Hepatocyte (in vitro differentiated cells): ENCODE measurements around the gene SHF.
A peak's percentile ranks its signal among the peaks of the same experiment; 100 is the strongest.

Source experiments
- EZH2 ChIP-seq: fragments of 200-600 bp; sonication (generic); IDR thresholded peaks from 2 replicates; pipeline ENCODE4 v1.6.1; 2016; ENCODE audit warnings: antibody characterized with exemption, mild to moderate bottlenecking, borderline replicate concordance
- TF ChIP-seq, protein P1 (sequence below): fragments of 200-600 bp; sonication (generic); IDR thresholded peaks from 2 replicates; pipeline ENCODE4 v1.5.1; 2016; ENCODE audit warnings: antibody characterized with exemption, mild to moderate bottlenecking; ENCODE audit not compliant: poor library complexity

DNA sequence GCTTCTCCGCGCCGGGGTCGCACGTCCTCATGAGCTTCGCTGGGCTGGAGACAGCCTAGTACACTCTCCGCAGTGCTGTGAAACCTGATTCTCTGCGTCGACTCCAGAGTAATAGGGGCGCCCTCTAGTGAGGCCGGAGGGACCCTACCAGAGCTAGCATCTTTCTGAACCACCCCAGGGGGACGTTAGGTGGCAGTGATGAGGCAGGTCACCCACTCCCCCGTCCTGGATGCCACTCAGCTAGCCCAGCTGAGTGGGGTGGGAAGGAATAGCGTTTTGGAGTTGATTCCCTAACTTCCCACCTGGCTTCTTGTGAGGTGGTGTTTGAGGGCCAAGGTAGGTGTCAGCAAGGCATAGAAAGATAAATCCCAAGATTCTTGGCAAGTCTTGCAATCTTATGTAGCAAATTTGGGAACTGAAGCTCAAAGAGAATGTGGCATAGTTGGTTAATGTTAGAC, 69.6 kb downstream of the SHF start:
- no peak for TF ChIP-seq EZH2
- TF ChIP-seq, protein P1, sequence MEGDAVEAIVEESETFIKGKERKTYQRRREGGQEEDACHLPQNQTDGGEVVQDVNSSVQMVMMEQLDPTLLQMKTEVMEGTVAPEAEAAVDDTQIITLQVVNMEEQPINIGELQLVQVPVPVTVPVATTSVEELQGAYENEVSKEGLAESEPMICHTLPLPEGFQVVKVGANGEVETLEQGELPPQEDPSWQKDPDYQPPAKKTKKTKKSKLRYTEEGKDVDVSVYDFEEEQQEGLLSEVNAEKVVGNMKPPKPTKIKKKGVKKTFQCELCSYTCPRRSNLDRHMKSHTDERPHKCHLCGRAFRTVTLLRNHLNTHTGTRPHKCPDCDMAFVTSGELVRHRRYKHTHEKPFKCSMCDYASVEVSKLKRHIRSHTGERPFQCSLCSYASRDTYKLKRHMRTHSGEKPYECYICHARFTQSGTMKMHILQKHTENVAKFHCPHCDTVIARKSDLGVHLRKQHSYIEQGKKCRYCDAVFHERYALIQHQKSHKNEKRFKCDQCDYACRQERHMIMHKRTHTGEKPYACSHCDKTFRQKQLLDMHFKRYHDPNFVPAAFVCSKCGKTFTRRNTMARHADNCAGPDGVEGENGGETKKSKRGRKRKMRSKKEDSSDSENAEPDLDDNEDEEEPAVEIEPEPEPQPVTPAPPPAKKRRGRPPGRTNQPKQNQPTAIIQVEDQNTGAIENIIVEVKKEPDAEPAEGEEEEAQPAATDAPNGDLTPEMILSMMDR, result peak; percentile 100
